Measurements from ENCODE around the gene CROCC. TPM values are rescaled to one million over a fixed set of nuclear protein-coding genes. Genes with fewer than 3 reads are reported as not detected.
"Not testable (repeated sequence)": the region's sequence is repeated elsewhere in the genome, so short reads cannot be mapped to it uniquely, and the experiment has no call there.

CROCC gene
- total RNA-seq, 3 donors from 2014 or later, result 15.5 to 43.9 (median 24.7) TPM

DNA sequence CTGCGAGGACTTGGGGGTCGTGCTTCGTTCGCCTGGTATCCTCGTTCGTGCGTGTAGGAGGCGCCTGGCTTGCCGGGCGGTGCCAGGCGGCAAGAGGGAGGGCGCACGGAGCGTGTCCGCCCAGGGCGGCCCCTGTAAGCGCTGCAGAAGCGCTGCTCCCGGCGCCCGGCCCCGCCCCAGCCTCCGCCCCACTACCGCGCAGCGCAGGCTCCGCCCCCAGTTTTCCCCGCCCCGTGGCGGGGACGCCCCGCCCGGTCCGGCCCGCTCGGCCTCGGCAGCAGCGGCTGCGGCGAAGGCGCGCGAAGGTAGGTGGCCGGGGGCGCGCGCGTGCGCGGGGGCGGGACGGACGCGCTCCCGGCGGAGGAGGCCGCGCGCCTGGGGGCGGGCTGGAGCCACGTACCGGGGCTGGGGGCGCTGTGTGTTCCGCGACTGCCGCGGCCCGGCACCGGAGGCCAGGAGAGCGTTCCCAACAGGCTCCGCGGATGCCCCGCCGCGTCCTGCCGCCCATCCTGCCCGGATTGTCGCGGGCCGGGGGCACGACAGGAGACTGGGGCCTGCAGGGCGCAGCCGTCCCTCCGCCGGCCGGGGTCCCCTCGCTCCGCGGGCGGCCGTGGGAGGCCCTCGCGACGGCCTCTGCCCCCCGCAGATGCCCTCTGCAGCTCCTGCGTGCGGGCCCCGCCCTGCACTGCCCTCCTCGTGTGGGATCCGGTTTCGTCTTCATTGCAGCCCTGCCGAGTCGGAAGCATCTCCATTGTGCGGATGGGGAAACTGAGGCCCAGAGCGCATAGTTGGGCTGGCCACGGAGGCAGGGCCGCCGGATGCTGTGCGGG lies 7.7 kb upstream of the CROCC start:
- peak; percentile 88 to 95 for DNase-seq (ENCODE audit: low spot score in 2 of 2)
- Histone ChIP-seq H3K27ac (peak overlapping the region; percentile 86 to 89), H3K36me3 (no peaks in the 10 kb centered on the region), H3K4me1 (peaks cover 0 to 5% of the 10 kb centered on the region in 2 donors), H3K9me3 (no peaks in the 10 kb centered on the region), H3K4me3 (peak overlapping the region; percentile 75 to 100 (median 99)), H3K27me3 (no peaks in the 10 kb centered on the region)
- TF ChIP-seq, protein P1, sequence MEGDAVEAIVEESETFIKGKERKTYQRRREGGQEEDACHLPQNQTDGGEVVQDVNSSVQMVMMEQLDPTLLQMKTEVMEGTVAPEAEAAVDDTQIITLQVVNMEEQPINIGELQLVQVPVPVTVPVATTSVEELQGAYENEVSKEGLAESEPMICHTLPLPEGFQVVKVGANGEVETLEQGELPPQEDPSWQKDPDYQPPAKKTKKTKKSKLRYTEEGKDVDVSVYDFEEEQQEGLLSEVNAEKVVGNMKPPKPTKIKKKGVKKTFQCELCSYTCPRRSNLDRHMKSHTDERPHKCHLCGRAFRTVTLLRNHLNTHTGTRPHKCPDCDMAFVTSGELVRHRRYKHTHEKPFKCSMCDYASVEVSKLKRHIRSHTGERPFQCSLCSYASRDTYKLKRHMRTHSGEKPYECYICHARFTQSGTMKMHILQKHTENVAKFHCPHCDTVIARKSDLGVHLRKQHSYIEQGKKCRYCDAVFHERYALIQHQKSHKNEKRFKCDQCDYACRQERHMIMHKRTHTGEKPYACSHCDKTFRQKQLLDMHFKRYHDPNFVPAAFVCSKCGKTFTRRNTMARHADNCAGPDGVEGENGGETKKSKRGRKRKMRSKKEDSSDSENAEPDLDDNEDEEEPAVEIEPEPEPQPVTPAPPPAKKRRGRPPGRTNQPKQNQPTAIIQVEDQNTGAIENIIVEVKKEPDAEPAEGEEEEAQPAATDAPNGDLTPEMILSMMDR (IDR thresholded peaks at IDR 0.05), result peak in 1 of 3 donors; percentile 19
- TF ChIP-seq POLR2AphosphoS5 (IDR thresholded peaks at IDR 0.05) (peak in 1 of 3 donors; percentile 22), POLR2A (IDR thresholded peaks at IDR 0.05) (no peak)
- intact Hi-C loops (cut with DNase I; ENCODE audit: low total_unique reads), result no loop called here

GRCh38 chr1:16914928-16915626 lies 6.7 kb upstream of the CROCC start:
- DNase-seq (ENCODE audit: low spot score in 2 of 2); H3K27me3 ChIP-seq; H3K4me1 ChIP-seq; H3K9me3 ChIP-seq; intact Hi-C loops (cut with DNase I; ENCODE audit: low total_unique reads); H3K36me3 ChIP-seq: not testable (repeated sequence)
- H3K27ac ChIP-seq, result peak overlapping the region; percentile 51 to 86
- H3K4me3 ChIP-seq, result peak overlapping the region; percentile 75 to 100 (median 99)

GRCh38 chr1:16915627-16915973 lies 6.1 kb upstream of the CROCC start:
- Histone ChIP-seq H3K4me1 (peaks cover 0 to 5% of the 10 kb centered on the region in 2 donors), H3K36me3 (no peaks in the 10 kb centered on the region), H3K27me3 (no peaks in the 10 kb centered on the region), H3K27ac (no peak overlapping the region), H3K4me3 (no peak overlapping the region), H3K9me3 (no peaks in the 10 kb centered on the region)
- intact Hi-C loops (cut with DNase I; ENCODE audit: low total_unique reads), result no loop called here
- TF ChIP-seq, protein P1 (IDR thresholded peaks at IDR 0.05), result no peak
- TF ChIP-seq POLR2AphosphoS5 (IDR thresholded peaks at IDR 0.05) (no peak), POLR2A (IDR thresholded peaks at IDR 0.05) (no peak)
- no peak for DNase-seq (ENCODE audit: low spot score in 2 of 2)

GRCh38 chr1:16916036-16916880 lies 5.5 kb upstream of the CROCC start:
- DNase-seq (ENCODE audit: low spot score in 2 of 2); H3K36me3 ChIP-seq; H3K9me3 ChIP-seq; intact Hi-C loops (cut with DNase I; ENCODE audit: low total_unique reads); H3K4me3 ChIP-seq; H3K27me3 ChIP-seq; H3K27ac ChIP-seq; H3K4me1 ChIP-seq: not testable (repeated sequence)

- intact Hi-C loops (cut with DNase I; ENCODE audit: low total_unique reads), result no loop called here
- TF ChIP-seq POLR2A (IDR thresholded peaks at IDR 0.05) (no peak), POLR2AphosphoS5 (IDR thresholded peaks at IDR 0.05) (no peak)
- TF ChIP-seq, protein P1 (IDR thresholded peaks at IDR 0.05), result no peak
- no peaks in the 10 kb centered on the region for H3K36me3 ChIP-seq
- no peaks in the 10 kb centered on the region for H3K27me3 ChIP-seq
- no peak overlapping the region for H3K27ac ChIP-seq
- H3K9me3 ChIP-seq, result no peaks in the 10 kb centered on the region
- H3K4me1 ChIP-seq, result peaks cover 0 to 15% of the 10 kb centered on the region in 2 donors
- peak in 1 of 2 donors; percentile 41 for DNase-seq (ENCODE audit: low spot score in 2 of 2)
- no peak overlapping the region for H3K4me3 ChIP-seq
Observed at GRCh38 chr1:16918371-16918770, 3.4 kb upstream of the CROCC start.

GRCh38 chr1:16918936-16919665 lies 2.6 kb upstream of the CROCC start:
- DNase-seq (ENCODE audit: low spot score in 2 of 2); intact Hi-C loops (cut with DNase I; ENCODE audit: low total_unique reads): not testable (repeated sequence)

More at GRCh38 chr1:16918936-16919665, 2.6 kb upstream of the CROCC start:
- peaks cover 0 to 15% of the 10 kb centered on the region in 2 donors for H3K4me1 ChIP-seq
- not testable (repeated sequence) for H3K36me3 ChIP-seq, H3K4me3 ChIP-seq, H3K27me3 ChIP-seq, H3K27ac ChIP-seq, H3K9me3 ChIP-seq
